ENCODE data around the gene FOCAD. TPM values are rescaled to one million over a fixed set of nuclear protein-coding genes. Genes with fewer than 3 reads are reported as not detected.

FOCAD gene
- total and polyA plus RNA-seq, 2 of the 8 experiments (the other 6 are each of a cell fraction or from before 2014, with no cell fraction given), result 22.0 to 38.4 TPM

DNA sequence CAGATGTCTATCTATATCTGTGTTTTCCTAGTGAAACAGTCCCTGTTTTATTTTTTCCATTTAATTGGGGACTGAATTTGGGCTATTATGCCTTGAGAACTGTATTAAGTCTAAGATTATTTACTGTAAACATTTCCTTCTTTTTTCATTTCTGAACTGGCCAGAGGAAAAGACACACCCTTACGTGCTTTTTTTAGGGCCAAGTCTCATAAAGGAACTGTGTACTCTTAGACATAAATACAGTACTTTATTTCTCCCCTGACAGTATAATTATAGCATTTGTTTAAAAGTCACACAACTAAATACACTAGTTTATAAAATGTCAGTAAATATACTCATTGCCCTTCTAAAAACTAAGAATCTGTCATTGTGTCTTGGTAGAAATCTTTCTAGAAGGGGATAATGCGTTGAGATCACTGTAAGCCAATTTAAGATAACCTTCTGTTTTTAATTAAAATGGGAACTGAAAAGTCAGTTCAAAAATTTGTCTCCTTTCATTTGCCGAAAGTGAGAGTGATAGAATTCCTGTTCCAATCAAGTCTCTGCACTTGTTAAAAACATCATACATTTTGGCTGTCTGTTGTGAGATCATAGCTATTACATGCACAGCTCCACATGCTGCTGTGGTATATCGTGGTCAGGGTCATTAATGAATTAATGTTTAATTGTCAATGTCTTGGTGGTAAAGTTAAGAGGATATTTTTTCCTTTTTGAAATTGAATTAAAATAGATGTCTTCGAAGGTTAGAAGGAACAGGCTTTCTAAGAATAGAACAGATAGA is 132.1 kb downstream of the FOCAD start (continued):
- TF ChIP-seq SP2 (IDR thresholded peaks at IDR 0.05; ENCODE audit: low read length), result no peak
- no peak for TF ChIP-seq CHD2 (IDR thresholded peaks at IDR 0.05; ENCODE audit: low read length)
- TF ChIP-seq ATF2 (IDR thresholded peaks at IDR 0.05; ENCODE audit: low read length), result no peak
- TF ChIP-seq EGR1 (IDR thresholded peaks at IDR 0.05; ENCODE audit: borderline replicate concordance, low read depth, low read length), result no peak

Measured in H1 (cell line).